Pancreas (tissue), 10 donors: ENCODE measurements around the gene AMOTL2. TPM values are rescaled to one million over a fixed set of nuclear protein-coding genes. Genes with fewer than 3 reads are reported as not detected.

Experiments used
- ATAC-seq, 4 donors: fragments of 200-7000 bp; cut with Tn5 transposase; one replicate each; pipeline versions ENCODE4 v1.8.0 to v1.9.1; 2020; ENCODE audit warnings: mild to moderate bottlenecking in 4 of 4, moderate library complexity in 4 of 4
- DNase-seq, 6 donors: peaks; one replicate each; pipeline ENCODE4 v3.0.0-alpha.2; 2020
- FAIRE-seq: peaks from 2 replicates; lab custom pipeline; 2012; peaks lifted over from hg19 to GRCh38; lab: Jason Lieb, UNC
- H3K27ac ChIP-seq, 4 donors: fragments of 200-600 bp; sonication (generic); 1 replicate in 3 of 4; 2 replicates in 1 of 4; pipeline versions ENCODE4 v1.5.0 to v1.8.0; 2020
- H3K27me3 ChIP-seq, 4 donors: fragments of 200-600 bp; one replicate each; pipeline ENCODE4 v1.8.0; 2021
- H3K36me3 ChIP-seq, 3 donors: fragments of 200-600 bp; sonication (generic) in 1 of 3; one replicate each; pipeline versions ENCODE4 v1.5.0 to v1.8.0; 2020 to 2021
- H3K4me1 ChIP-seq, 3 donors: fragments of 200-600 bp; one replicate each; pipeline ENCODE4 v1.8.0; 2021
- H3K4me3 ChIP-seq, 4 donors: fragments of 200-600 bp; sonication (generic) in 2 of 4; one replicate each; pipeline versions ENCODE4 v1.5.0 to v1.8.0; 2020 to 2021
- H3K9me3 ChIP-seq, 4 donors: fragments of 200-600 bp; one replicate each; pipeline ENCODE4 v1.8.0; 2021
- WGBS, 2 donors: extraction: QIAGEN DNeasy Blood & Tissue Kit; methylation state at CpG; one replicate each; pipeline ENCODE4 v1.1.7; 2013; 5-methylcytosine and 5-hydroxymethylcytosine counted together
- intact Hi-C, 3 donors: fragments of 100-400 bp; cut with DNase I; formaldehyde crosslinking; loops; one replicate each; pipeline versions ENCODE4 v1.11.1 to v1.14.2; 2022
- polyA plus RNA-seq, 2 donors: library from polyadenylated mRNA; stranded (reverse); fragments of 200-250 nt; gene quantifications; one replicate each; pipeline ENCODE4 v1.2.3, GENCODE V29; 2013
- total RNA-seq, 6 donors: library from RNA; stranded (reverse); fragmentation: NEBNext Ultra II Directional in 4 of 6; extraction: Animal tissue kit (Norgen Biotek cat#: 25700) in 4 of 6; gene quantifications; one replicate each; pipeline versions ENCODE4 v1.2.1 to v1.2.4, GENCODE V29; 2021 to 2023
- TF ChIP-seq, protein P1 (sequence below), 4 donors: fragments of 200-600 bp; sonication (generic) in 3 of 4; IDR thresholded peaks; one replicate each; pipeline versions ENCODE4 v1.5.0 to v1.8.0; 2021; ENCODE audit warnings: antibody characterized with exemption in 4 of 4
- donor health status: healthy with polysubstance abuse.
- donor health status: DM: no; HTN: no; CAD: no; lungs with moderate emphysema.
- donor health status: DM: no; HTN: no; CAD: no.
- donor health status: control.
- donor health status: control.
- donor health status: Bipolar disorder and iron deficiency.
- donor health status: DM: yes; HTN: yes; CAD: no.
- donor health status: DM: no; HTN: no; CAD: no.
- donor health status: DM: no; HTN: no; CAD: no.
- donor health status: DM: yes; HTN: yes; CAD: no.

Gene AMOTL2
- total RNA-seq (10 to 100 TPM; 25.3 to 35.7 (median 32.4) TPM), polyA plus RNA-seq (10 to 100 TPM; 11.9 to 17.9 TPM)

GRCh38 chr3:134374105-134374790, at the start of gene AMOTL2:
Gene AMOTL2 (minus strand): TSS chr3:134374447. CDS start chr3:134371433, 3,014 bp downstream.
- no peaks in the 10 kb centered on the region for H3K27me3 ChIP-seq
- H3K4me3 ChIP-seq, result peak within 1 kb of the TSS; percentile 47 to 74 (median 70)
- WGBS, 2 donors, result 0 to 1% methylated on average over 58 to 78 of the region's 78 CpGs
- ATAC-seq (peak; percentile 75 to 83 (median 81)), DNase-seq (peak; percentile 84 to 88 (median 86)), FAIRE-seq (no peak)
- TF ChIP-seq, protein P1, sequence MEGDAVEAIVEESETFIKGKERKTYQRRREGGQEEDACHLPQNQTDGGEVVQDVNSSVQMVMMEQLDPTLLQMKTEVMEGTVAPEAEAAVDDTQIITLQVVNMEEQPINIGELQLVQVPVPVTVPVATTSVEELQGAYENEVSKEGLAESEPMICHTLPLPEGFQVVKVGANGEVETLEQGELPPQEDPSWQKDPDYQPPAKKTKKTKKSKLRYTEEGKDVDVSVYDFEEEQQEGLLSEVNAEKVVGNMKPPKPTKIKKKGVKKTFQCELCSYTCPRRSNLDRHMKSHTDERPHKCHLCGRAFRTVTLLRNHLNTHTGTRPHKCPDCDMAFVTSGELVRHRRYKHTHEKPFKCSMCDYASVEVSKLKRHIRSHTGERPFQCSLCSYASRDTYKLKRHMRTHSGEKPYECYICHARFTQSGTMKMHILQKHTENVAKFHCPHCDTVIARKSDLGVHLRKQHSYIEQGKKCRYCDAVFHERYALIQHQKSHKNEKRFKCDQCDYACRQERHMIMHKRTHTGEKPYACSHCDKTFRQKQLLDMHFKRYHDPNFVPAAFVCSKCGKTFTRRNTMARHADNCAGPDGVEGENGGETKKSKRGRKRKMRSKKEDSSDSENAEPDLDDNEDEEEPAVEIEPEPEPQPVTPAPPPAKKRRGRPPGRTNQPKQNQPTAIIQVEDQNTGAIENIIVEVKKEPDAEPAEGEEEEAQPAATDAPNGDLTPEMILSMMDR (IDR thresholded peaks at IDR 0.05), result no peak
- no peaks in the 10 kb centered on the region for H3K9me3 ChIP-seq
- intact Hi-C loops, result loop anchor here in 2 of 3 donors (10.0 kb wide), 1 partner anchor 101 kb away; no protein-coding TSS in a partner anchor
- H3K27ac ChIP-seq, result peak within 1 kb of the TSS; percentile 95 to 99 (median 97)
- peaks cover 0 to 18% (median 4%) of the 10 kb centered on the region in 3 donors for H3K36me3 ChIP-seq
- peaks cover 0 to 4% (median 4%) of the 10 kb centered on the region in 3 donors for H3K4me1 ChIP-seq

DNA sequence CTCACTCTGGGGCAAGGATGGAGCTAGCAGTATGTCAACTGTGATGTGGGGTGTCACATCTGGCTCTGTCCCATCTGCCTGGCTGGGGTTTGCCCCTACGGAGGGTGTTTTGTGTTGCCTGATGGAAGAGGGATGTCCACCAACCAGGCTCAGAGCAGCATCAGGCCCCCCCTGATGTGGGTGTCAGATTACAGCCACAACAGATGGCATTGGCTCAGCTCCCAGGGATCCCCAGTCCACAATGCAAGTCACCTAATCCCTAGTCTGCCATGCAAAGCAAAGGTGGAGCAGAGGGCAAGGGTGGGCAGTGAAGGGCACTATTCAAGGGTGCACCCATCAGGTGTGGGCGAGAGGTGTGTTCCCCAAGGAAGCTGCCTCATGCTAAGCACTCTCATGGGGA, 48.9 kb upstream of the AMOTL2 start:
- DNase-seq (peak in 1 of 6 donors; percentile 37), ATAC-seq (peak in 3 of 4 donors; percentile 15 to 54 (median 36)), FAIRE-seq (no peak)
- intact Hi-C loops, result no loop called here
- H3K27ac ChIP-seq, result no peak overlapping the region
- no peaks in the 10 kb centered on the region for H3K36me3 ChIP-seq
- TF ChIP-seq, protein P1 (IDR thresholded peaks at IDR 0.05), result no peak
- H3K4me1 ChIP-seq, result no peaks in the 10 kb centered on the region
- H3K27me3 ChIP-seq, result no peaks in the 10 kb centered on the region
- no peak overlapping the region for H3K4me3 ChIP-seq
- no peaks in the 10 kb centered on the region for H3K9me3 ChIP-seq
- 36 to 38% methylated on average over 2 of the region's 2 CpGs for WGBS, 2 donors

DNA sequence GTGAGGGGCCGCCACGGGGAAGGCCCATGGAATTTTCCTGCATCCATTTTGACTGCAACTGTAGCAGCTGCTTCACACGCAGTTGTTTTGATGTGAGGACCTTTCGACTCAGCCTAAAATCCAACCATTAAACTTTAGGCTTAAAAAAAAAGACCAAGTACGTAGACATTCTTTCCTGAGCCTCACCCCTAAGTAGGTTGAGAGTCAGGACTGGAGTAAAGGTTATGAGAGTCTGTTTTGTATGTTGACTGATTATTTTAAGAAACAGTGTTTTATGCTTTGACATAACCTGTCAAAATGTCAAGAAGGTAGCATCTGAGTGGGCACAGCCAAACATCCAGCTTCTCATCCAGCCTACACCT, 45.7 kb upstream of the AMOTL2 start:
- no peak overlapping the region for H3K4me3 ChIP-seq
- no peaks in the 10 kb centered on the region for H3K36me3 ChIP-seq
- ATAC-seq (no peak), FAIRE-seq (no peak), DNase-seq (no peak)
- WGBS, 2 donors, result 52 to 57% methylated on average over 5 of the region's 5 CpGs
- H3K4me1 ChIP-seq, result no peaks in the 10 kb centered on the region
- intact Hi-C loops, result no loop called here
- H3K9me3 ChIP-seq, result no peaks in the 10 kb centered on the region
- TF ChIP-seq, protein P1 (IDR thresholded peaks at IDR 0.05), result no peak
- H3K27me3 ChIP-seq, result no peaks in the 10 kb centered on the region
- H3K27ac ChIP-seq, result peak overlapping the region in 2 of 4 donors; percentile 49 to 54

- H3K27me3 ChIP-seq, result no peaks in the 10 kb centered on the region
- no peaks in the 10 kb centered on the region for H3K9me3 ChIP-seq
- no peaks in the 10 kb centered on the region for H3K4me1 ChIP-seq
- intact Hi-C loops, result no loop called here
- TF ChIP-seq, protein P1 (IDR thresholded peaks at IDR 0.05), result no peak
- DNase-seq (peak in 2 of 6 donors; percentile 28 to 32), ATAC-seq (peak in 3 of 4 donors; percentile 74 to 89 (median 81)), FAIRE-seq (no peak)
- WGBS, 2 donors, result 30 to 33% methylated on average over 5 of the region's 5 CpGs
- no peak overlapping the region for H3K4me3 ChIP-seq
- H3K36me3 ChIP-seq, result no peaks in the 10 kb centered on the region
- H3K27ac ChIP-seq, result peak overlapping the region in 2 of 4 donors; percentile 49 to 54
Observed at GRCh38 chr3:134419214-134419959, 45.1 kb upstream of the AMOTL2 start.
